NCI-H146 treated with DMSO at 0.1 percent for 48 hours (cell line): Measurements from ENCODE around the gene ESR2.
"Not testable (repeated sequence)": the region's sequence is repeated elsewhere in the genome, so short reads cannot be mapped to it uniquely, and the experiment has no call there.

Experiments
- DNase-seq: peaks from one replicate; lab custom pipeline; 2025; ENCODE audit not compliant: unreplicated experiment; lab: John Stamatoyannopoulos, UW

ESR2 gene

DNA sequence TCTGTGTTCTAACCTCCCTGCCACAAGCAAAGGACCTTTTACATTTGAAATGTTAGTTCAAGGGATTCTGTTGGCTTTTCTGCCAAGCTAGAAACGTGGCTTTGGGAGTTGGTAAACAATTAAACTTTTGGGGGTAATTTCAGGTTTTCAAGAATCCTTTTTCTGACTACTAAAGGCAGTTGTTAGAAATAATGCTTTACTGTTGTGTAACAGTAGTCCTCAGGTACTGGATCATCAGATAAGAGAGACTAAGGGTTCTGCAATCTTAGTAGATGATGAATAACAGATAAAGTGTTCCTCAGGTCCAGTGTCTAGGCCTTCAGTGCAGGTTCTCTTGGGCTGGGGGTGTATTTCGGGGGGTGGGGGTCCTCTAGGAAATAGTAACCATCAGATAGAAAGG is 249.1 kb downstream of the ESR2 start:
- DNase-seq = no peak

DNA sequence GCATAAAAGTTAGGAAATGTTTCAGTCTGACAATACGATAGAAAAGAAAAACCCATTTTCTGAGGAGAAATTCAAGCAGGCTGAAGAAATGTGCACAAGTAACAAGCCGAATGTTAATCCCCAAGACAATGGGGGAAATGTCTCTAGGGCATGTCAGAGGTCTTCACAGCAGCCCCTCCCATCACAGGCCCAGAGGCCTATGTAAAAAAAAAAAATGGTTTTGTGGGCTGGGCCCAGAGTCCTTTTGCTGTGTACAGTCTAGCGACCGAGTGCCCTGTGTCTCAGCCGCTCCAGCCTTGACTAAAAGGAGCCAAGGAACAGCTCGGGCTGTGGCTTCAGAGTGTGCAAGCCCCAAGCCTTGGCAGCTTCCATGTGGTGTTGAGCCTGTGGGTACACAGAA is 250.9 kb downstream of the ESR2 start:
- DNase-seq = not testable (repeated sequence)

DNA sequence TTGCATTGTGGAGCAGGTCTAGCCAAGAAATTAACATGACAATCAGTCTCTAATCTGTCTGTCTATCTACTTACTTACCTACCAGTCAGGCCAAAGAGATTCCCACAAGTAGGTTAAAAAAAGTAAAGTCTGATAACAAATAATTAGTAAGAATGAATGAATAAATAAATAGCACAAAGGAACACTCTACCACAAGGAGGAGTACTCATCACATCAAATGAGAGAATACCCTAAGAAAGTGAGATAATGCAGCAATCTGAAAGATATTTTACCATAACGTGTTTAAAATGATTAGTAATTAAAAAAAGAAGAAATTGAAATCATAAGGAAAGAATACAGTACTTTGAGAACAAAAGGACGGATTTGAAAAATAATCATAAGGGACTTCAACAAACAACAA is 254.1 kb downstream of the ESR2 start:
- DNase-seq = no peak

DNA sequence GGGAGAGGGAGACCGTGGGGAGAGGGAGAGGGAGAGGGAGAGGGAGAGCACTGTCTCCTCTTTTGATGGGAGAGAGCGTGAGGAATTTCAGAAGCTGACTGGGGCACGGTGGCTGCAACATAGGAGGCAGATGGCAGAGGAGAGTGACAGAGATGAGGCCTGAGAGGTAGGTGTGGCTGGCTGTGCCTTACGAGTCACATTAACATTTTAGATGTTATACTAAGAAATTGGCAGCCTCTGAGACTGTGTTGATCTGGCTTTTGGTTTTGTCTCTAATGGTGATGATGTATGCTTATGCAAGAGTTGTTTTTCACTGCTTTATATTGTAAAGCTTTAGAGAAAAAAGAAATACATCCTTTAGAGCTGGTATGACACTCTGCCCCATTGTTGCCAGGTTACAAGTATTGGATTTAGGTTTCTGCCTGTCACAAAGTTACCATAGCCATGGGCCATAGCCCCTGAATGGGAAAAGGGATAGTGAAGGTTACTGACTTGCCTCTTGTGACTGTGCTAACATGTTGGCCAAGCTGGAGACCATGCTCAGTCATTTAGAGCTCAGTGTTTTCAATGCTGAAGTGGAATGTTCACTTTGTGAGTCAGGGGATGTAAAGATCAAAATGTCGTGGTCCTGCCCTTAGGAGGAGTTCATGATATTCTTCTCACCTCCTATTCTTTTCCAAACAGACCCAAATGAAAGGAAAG is 255.2 kb downstream of the ESR2 start:
- DNase-seq = no peak

DNA sequence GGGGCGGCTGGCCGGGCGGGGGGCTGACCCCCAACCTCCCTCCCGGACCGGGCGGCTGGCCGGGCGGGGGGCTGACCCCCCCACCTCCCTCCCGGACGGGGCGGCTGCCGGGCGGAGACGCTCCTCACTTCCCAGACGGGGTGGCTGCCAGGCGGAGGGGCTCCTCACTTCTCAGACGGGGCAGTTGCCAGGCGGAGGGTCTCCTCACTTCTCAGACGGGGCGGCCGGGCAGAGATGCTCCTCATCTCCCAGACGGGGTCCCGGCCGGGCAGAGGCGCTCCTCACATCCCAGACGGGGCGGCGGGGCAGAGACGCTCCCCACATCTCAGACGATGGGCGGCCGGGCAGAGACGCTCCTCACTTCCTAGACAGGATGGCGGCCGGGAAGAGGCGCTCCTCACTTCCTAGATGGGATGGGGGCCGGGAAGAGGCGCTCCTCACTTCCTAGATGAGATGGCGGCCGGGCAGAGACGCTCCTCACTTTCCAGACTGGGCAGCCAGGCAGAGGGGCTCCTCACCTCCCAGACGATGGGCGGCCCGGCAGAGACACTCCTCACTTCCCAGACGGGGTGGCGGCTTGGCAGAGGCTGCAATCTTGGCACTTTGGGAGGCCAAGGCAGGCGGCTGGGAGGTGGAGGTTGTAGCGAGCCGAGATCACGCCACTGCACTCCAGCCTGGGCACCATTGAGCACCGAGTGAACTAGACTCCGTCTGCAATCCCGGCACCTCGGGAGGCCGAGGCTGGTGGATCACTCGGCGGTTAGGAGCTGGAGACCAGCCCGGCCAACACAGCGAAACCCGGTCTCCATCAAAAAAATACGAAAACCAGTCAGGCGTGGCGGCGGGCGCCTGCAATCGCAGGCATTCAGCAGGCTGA is 256.1 kb downstream of the ESR2 start:
- DNase-seq = not testable (repeated sequence)

DNA sequence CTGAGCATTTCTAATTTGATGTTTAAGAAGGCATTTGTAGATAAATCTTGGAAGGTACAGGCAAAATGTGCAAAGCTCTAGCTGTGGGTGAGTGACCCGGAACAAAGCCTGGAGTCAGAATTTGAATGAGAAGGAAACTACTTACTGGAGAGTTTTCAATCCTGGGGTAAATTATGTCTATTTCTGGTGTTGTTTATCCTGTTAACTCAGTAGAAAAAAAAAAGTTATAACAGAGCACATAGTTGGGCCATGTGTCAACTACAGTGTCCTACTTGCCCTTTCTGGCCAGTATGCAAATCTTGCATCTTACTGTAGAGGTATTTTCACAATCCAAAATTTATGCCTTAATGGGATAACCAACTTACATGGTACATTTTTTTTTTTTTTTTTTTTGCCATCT is 259.0 kb downstream of the ESR2 start:
- no peak for DNase-seq
